Measurements from ENCODE around the gene C12orf56.
"Not testable (repeated sequence)": the region's sequence is repeated elsewhere in the genome, so short reads cannot be mapped to it uniquely, and the experiment has no call there.

C12orf56 gene

DNA sequence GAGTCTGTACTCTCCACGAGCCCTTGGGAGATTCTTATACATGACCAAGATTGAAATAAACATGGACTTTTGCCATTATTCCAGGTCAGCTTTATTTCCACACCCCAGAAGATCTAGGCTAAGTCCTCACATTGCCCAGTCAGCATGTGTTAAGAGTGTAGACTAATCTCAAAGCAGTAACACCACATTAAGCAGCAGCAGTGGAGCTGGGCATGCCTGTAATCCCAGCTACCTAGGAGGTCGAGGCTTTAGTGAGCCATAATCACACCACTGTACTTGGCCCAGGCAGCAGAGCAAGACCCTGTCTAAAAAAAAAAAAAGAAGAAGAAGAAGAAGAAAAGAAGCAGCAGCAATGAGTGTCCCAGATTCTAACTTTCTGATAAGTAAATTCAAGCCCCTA, 65.5 kb downstream of the C12orf56 start:
- H3K4me3 ChIP-seq (ENCODE audit: low read depth, low read length), result no peak overlapping the region
- no peak for DNase-seq (ENCODE audit: low read depth)
- TF ChIP-seq, protein P1, sequence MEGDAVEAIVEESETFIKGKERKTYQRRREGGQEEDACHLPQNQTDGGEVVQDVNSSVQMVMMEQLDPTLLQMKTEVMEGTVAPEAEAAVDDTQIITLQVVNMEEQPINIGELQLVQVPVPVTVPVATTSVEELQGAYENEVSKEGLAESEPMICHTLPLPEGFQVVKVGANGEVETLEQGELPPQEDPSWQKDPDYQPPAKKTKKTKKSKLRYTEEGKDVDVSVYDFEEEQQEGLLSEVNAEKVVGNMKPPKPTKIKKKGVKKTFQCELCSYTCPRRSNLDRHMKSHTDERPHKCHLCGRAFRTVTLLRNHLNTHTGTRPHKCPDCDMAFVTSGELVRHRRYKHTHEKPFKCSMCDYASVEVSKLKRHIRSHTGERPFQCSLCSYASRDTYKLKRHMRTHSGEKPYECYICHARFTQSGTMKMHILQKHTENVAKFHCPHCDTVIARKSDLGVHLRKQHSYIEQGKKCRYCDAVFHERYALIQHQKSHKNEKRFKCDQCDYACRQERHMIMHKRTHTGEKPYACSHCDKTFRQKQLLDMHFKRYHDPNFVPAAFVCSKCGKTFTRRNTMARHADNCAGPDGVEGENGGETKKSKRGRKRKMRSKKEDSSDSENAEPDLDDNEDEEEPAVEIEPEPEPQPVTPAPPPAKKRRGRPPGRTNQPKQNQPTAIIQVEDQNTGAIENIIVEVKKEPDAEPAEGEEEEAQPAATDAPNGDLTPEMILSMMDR (IDR thresholded peaks at IDR 0.05; ENCODE audit: low read depth, low read length, missing control alignments), result no peak

DNA sequence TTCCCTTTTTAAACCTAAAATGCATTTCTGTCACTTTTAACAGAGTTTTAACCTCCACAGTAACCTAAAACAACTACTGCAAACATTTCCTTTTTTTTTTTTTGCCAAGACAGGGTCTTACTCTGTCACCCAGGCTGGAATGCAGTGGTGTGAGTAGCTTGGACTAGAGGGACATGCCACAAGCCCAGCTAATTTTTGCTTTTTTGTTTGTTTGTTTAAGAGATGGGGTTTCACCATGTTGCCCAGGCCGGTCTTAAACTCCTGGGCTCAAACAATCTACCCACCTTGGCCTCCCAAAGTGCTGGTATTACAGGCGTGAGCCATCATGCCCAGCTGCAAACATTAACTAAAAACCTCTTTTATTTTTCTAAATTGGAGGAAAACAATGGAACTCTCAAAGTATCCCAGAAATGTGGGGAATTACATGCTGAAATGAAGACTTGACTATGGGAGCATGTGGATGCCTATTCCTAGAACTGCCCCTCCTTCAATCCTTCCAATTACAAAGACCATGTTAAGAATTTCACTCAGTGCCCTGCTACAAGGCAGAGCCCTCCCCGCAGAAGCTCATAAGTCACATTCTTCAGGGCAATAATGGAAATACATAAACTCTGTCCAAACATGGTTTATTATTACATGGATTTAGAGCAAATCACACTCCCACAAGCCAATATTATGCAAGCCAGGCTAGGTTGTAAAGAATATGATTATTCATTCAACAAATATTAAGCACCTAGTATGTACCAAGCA, 66.9 kb downstream of the C12orf56 start:
- TF ChIP-seq, protein P1 (IDR thresholded peaks at IDR 0.05; ENCODE audit: low read depth, low read length, missing control alignments), result no peak
- DNase-seq (ENCODE audit: low read depth), result no peak
- H3K4me3 ChIP-seq (ENCODE audit: low read depth, low read length), result no peak overlapping the region

DNA sequence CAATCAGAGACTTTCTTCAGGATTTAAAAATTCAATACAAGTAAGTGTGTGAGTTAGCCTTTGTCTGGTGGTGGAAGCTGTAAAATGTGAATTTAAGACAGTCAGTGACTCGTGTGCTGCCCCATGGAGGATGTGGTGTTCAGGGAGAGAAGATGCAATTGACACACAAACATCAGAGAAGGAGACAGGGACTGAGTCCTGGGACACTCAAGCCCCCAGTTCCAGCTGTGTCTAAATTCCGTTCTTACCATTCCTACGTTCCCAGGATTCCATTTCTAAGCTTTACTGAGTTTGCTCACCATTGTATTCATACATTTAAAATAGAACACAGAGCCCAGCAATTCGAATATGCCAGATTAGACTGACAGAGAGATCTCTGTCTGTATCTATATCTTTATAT, 67.6 kb downstream of the C12orf56 start:
- TF ChIP-seq, protein P1 (IDR thresholded peaks at IDR 0.05; ENCODE audit: low read depth, low read length, missing control alignments), result no peak
- no peak overlapping the region for H3K4me3 ChIP-seq (ENCODE audit: low read depth, low read length)
- no peak for DNase-seq (ENCODE audit: low read depth)

DNA sequence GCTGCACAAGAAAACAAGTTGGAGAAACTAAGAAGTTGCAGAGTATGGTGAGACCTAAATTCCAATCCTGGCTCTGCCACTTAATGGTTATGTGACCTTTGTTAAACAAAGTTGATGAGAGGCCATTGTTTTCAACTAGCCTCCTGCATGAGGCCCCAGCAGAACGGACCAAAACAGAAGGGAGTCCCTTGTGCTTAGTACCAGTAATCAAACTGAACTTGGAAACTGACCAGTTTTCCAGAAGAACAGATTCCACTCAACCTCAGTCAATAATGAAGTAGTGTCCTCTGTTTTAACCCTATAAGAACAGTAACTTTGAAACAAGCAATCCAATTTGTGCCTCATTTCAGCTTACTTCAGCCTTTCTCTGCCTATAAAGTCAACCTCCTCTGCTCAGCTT, 69.9 kb downstream of the C12orf56 start:
- no peak for DNase-seq (ENCODE audit: low read depth)

GRCh38 chr12:64319540-64320225, 70.9 kb downstream of the C12orf56 start:
- H3K4me3 ChIP-seq (ENCODE audit: low read depth, low read length); DNase-seq (ENCODE audit: low read depth): not testable (repeated sequence)

More for the DNA sequence above, 69.9 kb downstream of the C12orf56 start:
- TF ChIP-seq, protein P1 (IDR thresholded peaks at IDR 0.05; ENCODE audit: low read depth, low read length, missing control alignments), result no peak
- H3K4me3 ChIP-seq (ENCODE audit: low read depth, low read length), result no peak overlapping the region

DNA sequence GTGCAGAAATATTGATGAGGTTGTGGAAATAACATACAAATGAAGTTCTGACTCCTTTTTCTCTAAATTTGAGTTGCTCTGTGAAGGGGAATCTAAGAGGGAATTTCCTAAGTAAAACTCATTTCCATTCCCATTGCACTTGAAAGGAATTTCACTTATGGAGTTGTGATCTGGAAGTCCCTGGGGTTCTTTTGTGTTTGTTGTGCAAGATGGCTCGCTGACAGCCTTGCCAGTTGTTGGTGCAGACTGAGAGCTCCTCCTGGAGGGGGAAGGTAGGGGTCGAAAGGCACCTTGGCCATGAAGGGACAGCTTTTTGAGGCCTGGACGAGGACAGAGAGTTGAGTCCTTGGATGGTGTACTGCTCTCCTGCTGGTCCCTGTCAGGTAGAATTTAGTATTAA, 72.0 kb downstream of the C12orf56 start:
- no peak overlapping the region for H3K4me3 ChIP-seq (ENCODE audit: low read depth, low read length)
- DNase-seq (ENCODE audit: low read depth), result no peak
- TF ChIP-seq, protein P1 (IDR thresholded peaks at IDR 0.05; ENCODE audit: low read depth, low read length, missing control alignments), result no peak

DNA sequence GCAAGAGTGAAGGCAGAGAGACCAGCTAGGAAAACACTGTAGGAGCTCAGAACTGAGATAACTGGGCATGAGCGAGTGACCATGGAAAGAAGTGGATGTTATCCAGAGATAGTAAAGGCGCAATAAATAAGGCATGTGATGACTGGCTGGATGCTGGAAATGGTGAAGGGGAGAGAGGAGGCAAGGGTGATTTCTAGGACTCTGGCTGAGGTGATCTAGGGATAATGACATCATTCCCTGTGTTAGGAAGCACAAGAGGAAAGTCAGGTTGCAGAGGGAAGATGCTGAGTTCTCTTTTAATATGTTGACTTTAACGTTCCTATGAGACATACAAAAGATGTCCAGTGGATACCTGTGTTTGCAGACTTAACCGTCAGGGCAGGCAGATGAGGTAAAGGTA, 78.7 kb downstream of the C12orf56 start:
- TF ChIP-seq, protein P1 (IDR thresholded peaks at IDR 0.05; ENCODE audit: low read depth, low read length, missing control alignments), result no peak
- no peak for DNase-seq (ENCODE audit: low read depth)
- no peak overlapping the region for H3K4me3 ChIP-seq (ENCODE audit: low read depth, low read length)
